ENCODE measurements around the gene PHACTR3. TPM values are rescaled to one million over a fixed set of nuclear protein-coding genes. Genes with fewer than 3 reads are reported as not detected.

PHACTR3 gene
- total and polyA plus RNA-seq, 2 of the 8 experiments (the other 6 are each of a cell fraction or from before 2014, with no cell fraction given) = 0.05 to 0.13 TPM

GRCh38 chr20:59600472-59600871, 3.9 kb upstream of the PHACTR3 start:
- 67% methylated on average over 4 of the region's 5 CpGs; no CpG with 5 or more reads in 1 of the 2 experiments for WGBS, 2 experiments (ENCODE audit: extremely low coverage in 1 of 2, insufficient coverage in 1 of 2, insufficient read length in 1 of 2, insufficient replicate concordance in 2 of 2, low coverage in 1 of 2, low lambda C conversion rate in 2 of 2, missing lambda C conversion rate in 1 of 2)
- TF ChIP-seq BACH1 (IDR thresholded peaks at IDR 0.05; ENCODE audit: low read length) = no peak
- no peak for TF ChIP-seq CBX5 (IDR thresholded peaks at IDR 0.05; ENCODE audit: low read depth, low read length)
- no peak for TF ChIP-seq JUN (IDR thresholded peaks at IDR 0.05; ENCODE audit: low read depth, low read length)
- no peak for TF ChIP-seq CTBP2 (IDR thresholded peaks at IDR 0.05; ENCODE audit: borderline replicate concordance, insufficient read depth, insufficient read length, low read length)
- no peak for TF ChIP-seq RNF2 (IDR thresholded peaks at IDR 0.05; ENCODE audit: borderline replicate concordance, low read depth, low read length, missing control alignments, poor library complexity, severe bottlenecking)
- no peak for TF ChIP-seq EZH2 (IDR thresholded peaks at IDR 0.05; ENCODE audit: low read depth, low read length, severe bottlenecking)
- no peak for TF ChIP-seq TAF7 (optimal IDR thresholded peaks at IDR 0.05; ENCODE audit: borderline replicate concordance, low read depth, low read length)
- no peak for TF ChIP-seq BRCA1 (IDR thresholded peaks at IDR 0.05; ENCODE audit: low read depth, low read length)
- no peak for TF ChIP-seq GTF2F1 (IDR thresholded peaks at IDR 0.05; ENCODE audit: borderline replicate concordance, low read depth, low read length)
- no peak for TF ChIP-seq SRF (IDR thresholded peaks at IDR 0.05; ENCODE audit: low read depth, low read length)
- TF ChIP-seq HDAC6 (IDR thresholded peaks at IDR 0.05; ENCODE audit: low read depth, low read length) = no peak
- no peak for TF ChIP-seq JUND (IDR thresholded peaks at IDR 0.05; ENCODE audit: low read length)
- no peak for TF ChIP-seq HDAC2 (IDR thresholded peaks at IDR 0.05; ENCODE audit: borderline replicate concordance in 1 of 2, low read depth in 2 of 2, low read length in 2 of 2)

More at GRCh38 chr20:59600472-59600871, 3.9 kb upstream of the PHACTR3 start:
- no peak overlapping the region for H2AFZ ChIP-seq (ENCODE audit: low read length)
- no peak overlapping the region for H3K14ac ChIP-seq (ENCODE audit: insufficient read length)
- no peak overlapping the region for H4K5ac ChIP-seq (ENCODE audit: insufficient read length, low read depth, low read length)
- no peak overlapping the region for H2BK120ac ChIP-seq (replicated peaks; ENCODE audit: low read depth, low read length)
- H2AK5ac ChIP-seq (ENCODE audit: low read depth, low read length) = no peak overlapping the region
- no peaks in the 10 kb centered on the region for H3K79me2 ChIP-seq (ENCODE audit: control insufficient read depth in 1 of 2, insufficient read depth in 2 of 2, low read length in 2 of 2)
- no peak overlapping the region for H4K8ac ChIP-seq (ENCODE audit: extremely low read depth, insufficient read depth, low read length)
- ChIA-PET POLR2A (ENCODE audit: partially characterized antibody) (no interaction called here), CTCF (ENCODE audit: partially characterized antibody) (interaction anchor here (1.0 to 1.1 kb wide), 3 partner anchors 29 to 592 kb away, joined by 3 read pairs; no protein-coding TSS in a partner anchor)
- H3K27ac ChIP-seq (ENCODE audit: low read depth, low read length) = no peak overlapping the region
- no peaks in the 10 kb centered on the region; a peak in 1 of 8 replicates for H3K36me3 ChIP-seq (ENCODE audit: control insufficient read depth in 2 of 4, insufficient read depth in 4 of 4, low read length in 3 of 4)
- no peaks in the 10 kb centered on the region for H3K79me1 ChIP-seq (ENCODE audit: low read depth, low read length)
- H3K4ac ChIP-seq (replicated peaks; ENCODE audit: insufficient read length, low read depth, low read length) = no peak overlapping the region
- H3K9me3 ChIP-seq (ENCODE audit: insufficient read depth in 2 of 2, low read depth in 1 of 2, low read length in 1 of 2) = peaks cover 46 to 85% of the 10 kb centered on the region in 2 experiments
- FAIRE-seq (no peak), DNase-seq (ENCODE audit: low read depth in 1 of 2, low spot score in 2 of 2) (no peak)
- no peak overlapping the region for H3K9ac ChIP-seq (replicated peaks in 1 of 4; ENCODE audit: extremely low read depth in 1 of 4, low read depth in 3 of 4, low read length in 3 of 4)
- no peaks in the 10 kb centered on the region; a peak in 1 of 7 replicates for H3K4me1 ChIP-seq (replicated peaks in 1 of 4; ENCODE audit: control insufficient read depth in 3 of 4, insufficient read depth in 4 of 4, low read length in 3 of 4)
- no peaks in the 10 kb centered on the region for H3K23me2 ChIP-seq (ENCODE audit: low read depth, low read length)
- H3K4me2 ChIP-seq (ENCODE audit: insufficient read depth in 1 of 2, low read depth in 2 of 2, low read length in 2 of 2) = no peak overlapping the region
- no peak overlapping the region for H2BK5ac ChIP-seq (ENCODE audit: low read depth, low read length)
- H3K23ac ChIP-seq (ENCODE audit: insufficient read length) = no peak overlapping the region
- H4K91ac ChIP-seq (replicated peaks; ENCODE audit: insufficient read length, low read length) = no peak overlapping the region
- H4K20me1 ChIP-seq (replicated peaks in 1 of 2; ENCODE audit: control insufficient read depth in 1 of 2, insufficient read depth in 2 of 2, low read length in 2 of 2) = no peaks in the 10 kb centered on the region
- H3K56ac ChIP-seq (replicated peaks; ENCODE audit: insufficient read length, low read depth, low read length) = no peak overlapping the region
- no peak overlapping the region for H2BK20ac ChIP-seq (ENCODE audit: low read length)
- H2BK12ac ChIP-seq (ENCODE audit: low read depth, low read length) = no peak overlapping the region
- H3K18ac ChIP-seq (ENCODE audit: extremely low read depth, low read length) = no peak overlapping the region
- peaks cover 0 to 23% (median 8%) of the 10 kb centered on the region in 4 experiments; a peak in 4 of 7 replicates for H3K27me3 ChIP-seq (replicated peaks in 1 of 4; ENCODE audit: control insufficient read depth in 3 of 4, extremely low read depth in 1 of 4, insufficient read depth in 3 of 4, low read length in 3 of 4)
- H3K4me3 ChIP-seq (ENCODE audit: extremely low read depth in 1 of 4, insufficient read depth in 2 of 4, low read depth in 3 of 4, low read length in 4 of 4) = no peak overlapping the region
- no peak overlapping the region for H2BK15ac ChIP-seq (ENCODE audit: low read length)
